GM21825 (cell line): ENCODE measurements around the gene ARHGEF17.
A peak's percentile ranks its signal among the peaks of the same experiment; 100 is the strongest.
"Not testable (repeated sequence)": the region's sequence is repeated elsewhere in the genome, so short reads cannot be mapped to it uniquely, and the experiment has no call there.

Source experiments
- ATAC-seq: cut with Tn5 transposase; IDR thresholded peaks from one replicate; pipeline ENCODE4 v1.9.1; 2021; ENCODE audit warnings: mild to moderate bottlenecking, moderate library complexity; ENCODE audit not compliant: unreplicated experiment

Gene ARHGEF17, protein sequence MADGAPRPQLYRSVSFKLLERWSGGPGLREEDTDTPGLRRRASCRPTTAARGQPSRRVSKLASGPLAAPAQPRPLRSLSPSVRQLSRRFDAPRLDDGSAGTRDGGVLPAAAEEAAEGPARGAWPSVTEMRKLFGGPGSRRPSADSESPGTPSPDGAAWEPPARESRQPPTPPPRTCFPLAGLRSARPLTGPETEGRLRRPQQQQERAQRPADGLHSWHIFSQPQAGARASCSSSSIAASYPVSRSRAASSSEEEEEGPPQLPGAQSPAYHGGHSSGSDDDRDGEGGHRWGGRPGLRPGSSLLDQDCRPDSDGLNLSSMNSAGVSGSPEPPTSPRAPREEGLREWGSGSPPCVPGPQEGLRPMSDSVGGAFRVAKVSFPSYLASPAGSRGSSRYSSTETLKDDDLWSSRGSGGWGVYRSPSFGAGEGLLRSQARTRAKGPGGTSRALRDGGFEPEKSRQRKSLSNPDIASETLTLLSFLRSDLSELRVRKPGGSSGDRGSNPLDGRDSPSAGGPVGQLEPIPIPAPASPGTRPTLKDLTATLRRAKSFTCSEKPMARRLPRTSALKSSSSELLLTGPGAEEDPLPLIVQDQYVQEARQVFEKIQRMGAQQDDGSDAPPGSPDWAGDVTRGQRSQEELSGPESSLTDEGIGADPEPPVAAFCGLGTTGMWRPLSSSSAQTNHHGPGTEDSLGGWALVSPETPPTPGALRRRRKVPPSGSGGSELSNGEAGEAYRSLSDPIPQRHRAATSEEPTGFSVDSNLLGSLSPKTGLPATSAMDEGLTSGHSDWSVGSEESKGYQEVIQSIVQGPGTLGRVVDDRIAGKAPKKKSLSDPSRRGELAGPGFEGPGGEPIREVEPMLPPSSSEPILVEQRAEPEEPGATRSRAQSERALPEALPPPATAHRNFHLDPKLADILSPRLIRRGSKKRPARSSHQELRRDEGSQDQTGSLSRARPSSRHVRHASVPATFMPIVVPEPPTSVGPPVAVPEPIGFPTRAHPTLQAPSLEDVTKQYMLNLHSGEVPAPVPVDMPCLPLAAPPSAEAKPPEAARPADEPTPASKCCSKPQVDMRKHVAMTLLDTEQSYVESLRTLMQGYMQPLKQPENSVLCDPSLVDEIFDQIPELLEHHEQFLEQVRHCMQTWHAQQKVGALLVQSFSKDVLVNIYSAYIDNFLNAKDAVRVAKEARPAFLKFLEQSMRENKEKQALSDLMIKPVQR (N-terminal part only)

DNA sequence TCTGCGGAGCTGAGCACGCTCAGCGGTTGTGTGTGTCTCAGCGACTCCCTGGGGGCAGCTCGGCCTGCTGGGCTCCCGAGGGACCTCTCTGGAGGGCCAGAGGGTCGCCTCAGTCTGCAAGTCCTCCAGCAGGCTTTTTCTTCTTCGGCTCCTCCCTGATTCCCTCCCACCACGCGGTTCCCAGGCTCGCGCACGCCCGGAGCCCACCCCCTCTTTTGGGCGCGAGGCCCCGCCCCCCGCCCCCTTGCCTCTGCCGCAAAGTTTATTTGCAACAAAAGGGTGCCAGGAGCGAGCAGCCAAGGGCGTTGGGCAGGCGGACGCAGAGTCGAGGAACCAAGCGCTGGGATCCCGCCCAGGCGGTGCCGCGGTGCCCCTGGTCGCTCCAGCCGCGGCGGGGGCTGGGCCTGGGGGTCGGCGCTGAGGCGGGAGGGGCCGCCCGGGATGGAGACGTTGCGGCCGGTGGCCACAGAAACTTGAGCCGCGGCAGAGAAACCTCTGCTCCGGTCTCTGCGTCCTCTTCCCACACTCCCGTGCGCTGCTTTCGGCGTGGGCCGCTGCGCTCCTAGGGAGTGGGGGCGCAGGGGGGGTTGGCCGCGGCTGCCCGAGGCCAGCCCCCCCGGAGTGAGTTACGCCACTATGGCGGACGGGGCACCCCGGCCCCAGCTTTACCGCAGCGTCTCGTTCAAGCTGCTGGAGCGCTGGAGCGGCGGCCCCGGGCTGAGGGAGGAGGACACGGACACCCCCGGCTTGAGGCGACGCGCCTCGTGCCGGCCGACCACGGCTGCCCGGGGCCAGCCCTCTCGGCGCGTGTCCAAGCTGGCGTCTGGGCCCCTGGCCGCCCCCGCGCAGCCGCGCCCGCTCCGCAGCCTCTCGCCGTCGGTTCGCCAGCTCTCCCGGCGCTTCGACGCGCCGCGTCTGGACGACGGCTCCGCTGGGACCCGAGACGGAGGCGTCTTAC lies at the start of gene ARHGEF17:
ARHGEF17 (plus strand) TSS at position 274 of the 958 bp plus-strand sequence; CDS start at position 637, 363 bp downstream.
- peak; percentile 18 for ATAC-seq

DNA sequence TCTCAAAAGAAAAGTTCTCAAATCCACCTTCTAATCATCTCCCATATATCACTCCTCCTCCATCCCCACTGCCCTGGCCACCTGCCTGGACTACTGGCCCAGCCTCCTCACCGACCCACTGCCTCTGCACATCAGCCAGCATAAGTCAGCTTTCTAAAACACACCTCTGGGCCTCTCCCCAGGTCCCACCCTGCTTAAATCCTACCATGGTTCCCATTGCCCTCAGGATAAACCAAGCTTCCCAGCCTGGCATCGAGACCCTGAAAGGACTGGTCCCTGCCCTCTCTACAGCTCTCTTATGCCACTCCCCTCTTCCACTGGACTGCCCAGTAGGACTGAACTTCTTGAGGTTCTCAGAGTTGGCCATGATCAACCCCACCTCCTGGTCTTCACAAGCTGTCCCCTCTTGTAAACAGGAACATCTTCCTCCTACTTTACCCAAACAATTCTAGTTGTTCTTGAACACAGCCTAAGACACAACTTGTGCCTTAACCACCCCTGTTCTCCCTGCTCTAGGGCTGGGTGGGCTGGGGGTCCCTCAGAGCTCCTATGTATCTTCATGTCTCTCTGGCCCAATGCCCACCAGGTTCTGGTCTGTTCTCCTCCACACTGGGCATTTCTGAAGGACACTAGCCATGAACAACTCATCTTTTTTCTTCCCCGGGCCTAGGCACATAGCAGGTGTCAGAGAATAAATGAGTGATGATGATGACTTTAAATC lies 48.5 kb upstream of the ARHGEF17 start:
- ATAC-seq = no peak

DNA sequence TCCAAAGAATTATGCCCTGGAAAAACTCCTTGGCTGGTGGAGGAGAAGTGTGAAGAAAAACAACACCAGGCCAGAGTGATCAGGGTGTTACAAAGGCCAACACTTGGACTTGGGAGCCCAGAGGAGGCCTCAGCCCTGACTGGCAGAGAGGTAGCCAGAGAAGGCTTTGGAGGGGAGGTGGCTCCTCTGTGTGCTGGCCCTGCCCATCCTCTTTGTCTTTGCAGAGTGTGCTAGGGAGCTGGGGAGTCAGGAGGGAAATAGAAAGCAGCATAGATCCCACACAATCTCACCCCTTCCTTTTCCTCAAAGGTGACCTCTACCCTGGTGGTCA lies 48.0 kb upstream of the ARHGEF17 start:
- no peak for ATAC-seq

DNA sequence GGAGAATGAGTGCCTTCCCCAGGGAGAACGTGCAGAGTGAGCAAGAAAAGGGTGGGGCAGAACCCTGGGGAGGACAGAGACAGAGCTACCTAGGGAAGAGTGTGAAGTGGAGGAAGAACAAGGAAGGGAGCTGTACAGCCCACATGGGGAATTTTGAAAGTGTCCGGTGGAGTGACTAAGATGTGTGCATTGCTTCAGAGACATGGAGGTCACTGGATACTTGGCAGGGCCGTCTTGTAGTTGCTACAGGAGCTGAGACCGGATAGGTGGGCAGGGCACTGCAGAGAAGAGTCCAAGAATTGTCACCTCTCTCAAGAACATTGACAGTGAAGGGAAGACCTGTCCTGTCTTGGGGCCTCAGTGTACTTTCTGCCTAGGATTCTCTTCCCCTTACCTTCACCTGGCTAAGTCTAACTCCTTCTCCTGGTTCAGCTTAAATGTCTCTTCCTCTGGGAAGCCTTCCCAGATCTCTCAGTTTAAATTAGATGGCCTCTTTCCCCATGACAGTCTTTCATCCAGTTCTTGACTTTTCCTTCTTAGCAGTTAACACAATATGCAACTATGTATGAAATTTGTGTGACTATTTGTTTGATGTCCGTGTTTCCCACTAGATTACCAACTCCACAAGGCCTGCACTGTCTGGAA lies 45.1 kb upstream of the ARHGEF17 start:
- no peak for ATAC-seq

DNA sequence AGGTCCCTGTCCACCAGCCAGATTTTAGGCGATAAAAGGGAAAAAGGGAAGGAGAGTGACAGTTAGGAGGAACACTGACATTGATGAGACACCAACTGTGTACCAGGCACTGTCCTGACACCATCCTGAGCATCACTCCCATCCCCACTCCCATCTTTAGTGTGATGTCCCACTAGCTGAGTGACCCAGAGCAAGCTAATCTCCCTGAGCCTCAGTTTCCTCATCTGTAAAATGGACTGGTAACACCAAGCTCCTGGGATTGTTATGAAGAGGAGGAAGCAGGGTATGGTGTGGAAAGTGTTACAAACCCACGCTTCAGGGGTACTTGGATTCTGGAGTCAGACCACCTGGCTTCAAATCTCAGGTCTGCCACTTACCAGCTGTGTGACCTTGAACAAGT lies 44.4 kb upstream of the ARHGEF17 start:
- ATAC-seq = no peak

DNA sequence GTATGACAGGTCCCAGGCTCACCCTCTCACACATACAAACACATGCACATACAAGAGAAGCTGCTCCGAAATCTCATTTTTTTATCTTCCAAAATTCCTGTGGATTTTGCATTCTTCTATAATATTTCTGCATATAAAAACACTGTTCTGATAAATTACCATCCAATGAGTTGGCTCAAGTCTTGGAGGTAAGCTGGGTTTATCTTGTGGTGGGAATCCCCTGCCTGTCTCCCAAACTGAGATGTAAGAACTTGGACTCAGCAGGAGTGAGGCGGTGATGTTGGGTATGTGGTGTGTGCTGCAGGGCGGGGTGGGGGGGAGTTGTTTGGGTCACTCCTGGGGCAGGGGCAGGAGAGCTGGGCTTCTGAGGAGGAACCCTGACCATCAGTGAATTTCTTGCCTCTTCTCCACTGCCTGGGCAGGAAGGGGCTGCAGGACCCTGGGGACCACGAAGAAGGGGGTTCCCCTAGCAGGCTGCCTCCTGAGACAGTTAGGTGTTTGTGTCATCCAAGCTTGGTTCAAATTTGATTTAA lies 42.7 kb upstream of the ARHGEF17 start:
- ATAC-seq = no peak

DNA sequence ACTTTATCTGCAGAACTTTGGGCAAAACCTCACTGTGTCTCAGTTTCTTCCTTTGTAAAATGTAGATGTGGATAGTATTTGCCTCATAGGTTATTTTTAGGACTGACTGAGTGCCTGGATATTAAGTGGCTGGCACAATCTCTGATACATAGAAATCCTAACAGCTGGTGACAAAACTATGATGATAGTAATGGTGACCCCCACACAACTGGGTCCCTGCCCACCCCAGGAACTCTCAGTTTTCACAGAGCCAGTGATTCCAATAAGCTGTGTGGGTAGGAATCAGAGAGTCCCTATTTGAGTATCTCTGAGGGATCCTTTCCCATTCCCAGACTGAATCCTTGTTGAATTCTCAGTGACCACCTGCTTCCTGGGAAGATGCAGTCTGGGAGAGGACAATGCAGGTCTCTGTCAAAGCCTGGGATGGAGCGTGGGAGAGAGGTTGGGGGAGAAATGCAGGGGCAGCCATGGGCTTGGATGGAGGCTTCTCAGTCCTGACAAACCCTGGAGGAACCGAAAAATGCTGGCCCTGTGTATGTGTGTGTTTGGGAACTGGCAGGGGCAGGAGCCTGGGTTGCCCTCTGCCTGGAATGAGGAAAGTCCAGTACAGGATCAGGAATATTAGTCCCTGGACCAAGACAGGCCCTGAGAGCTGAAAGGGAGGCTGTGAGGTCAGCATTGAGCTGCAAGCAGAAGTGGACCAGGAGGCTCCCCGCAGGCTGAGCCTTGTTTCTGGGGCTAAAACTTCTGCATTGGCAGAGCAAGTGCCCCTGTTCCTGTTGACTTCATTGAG lies 42.0 kb upstream of the ARHGEF17 start:
- ATAC-seq = no peak

DNA sequence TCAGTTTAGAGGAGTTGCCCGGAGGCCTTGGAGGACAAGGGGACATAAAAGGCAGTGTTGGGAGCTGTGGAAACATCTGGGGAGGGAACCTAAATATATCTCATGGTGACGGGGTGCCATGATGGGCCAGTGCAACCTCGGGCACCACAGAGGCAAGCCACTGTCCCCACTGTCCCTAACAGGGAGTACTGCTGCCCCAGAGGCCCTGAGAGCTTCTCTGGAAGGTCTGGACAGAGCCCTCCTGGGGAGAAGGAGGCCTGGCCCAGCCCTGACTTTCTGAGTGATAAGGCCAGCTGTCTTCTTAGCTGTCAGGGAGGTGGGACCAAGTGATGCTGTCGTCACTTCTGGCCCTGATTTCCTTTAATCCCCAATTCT lies 41.4 kb upstream of the ARHGEF17 start:
- no peak for ATAC-seq

DNA sequence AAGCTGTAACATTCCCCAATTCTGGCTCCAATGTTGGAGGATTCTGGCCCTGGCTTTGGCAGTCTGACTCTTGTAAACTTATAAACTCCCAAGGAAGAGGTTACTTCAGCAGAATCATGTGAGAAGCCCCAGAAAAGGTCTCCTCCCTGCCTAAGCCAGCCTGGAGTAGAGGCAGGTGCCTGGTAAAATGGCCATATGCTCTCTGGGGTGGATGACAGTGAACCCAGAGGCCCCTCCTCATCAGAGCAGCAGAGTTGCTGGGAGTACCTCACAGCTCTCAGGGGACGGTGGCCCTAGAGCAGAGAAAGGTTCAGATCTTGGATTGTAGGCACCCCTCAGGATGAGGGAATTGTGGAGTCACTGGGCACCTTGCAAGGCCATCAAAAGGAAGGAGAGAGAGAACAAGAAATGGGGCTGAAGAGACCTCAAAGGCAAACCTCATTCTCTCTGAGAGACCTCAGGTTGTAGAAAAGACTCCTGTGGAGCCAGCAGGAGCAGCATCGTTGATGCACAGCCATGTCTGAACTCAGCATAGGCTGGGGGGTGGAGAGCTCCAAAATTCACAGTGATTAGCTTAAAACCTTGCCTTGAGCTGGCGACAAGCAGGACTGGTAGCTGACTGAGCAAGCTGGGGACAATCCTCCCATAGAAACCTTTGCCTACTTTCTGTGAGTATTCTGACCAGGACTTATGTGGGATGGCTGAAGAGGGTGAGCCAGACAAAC lies 40.8 kb upstream of the ARHGEF17 start:
- no peak for ATAC-seq

DNA sequence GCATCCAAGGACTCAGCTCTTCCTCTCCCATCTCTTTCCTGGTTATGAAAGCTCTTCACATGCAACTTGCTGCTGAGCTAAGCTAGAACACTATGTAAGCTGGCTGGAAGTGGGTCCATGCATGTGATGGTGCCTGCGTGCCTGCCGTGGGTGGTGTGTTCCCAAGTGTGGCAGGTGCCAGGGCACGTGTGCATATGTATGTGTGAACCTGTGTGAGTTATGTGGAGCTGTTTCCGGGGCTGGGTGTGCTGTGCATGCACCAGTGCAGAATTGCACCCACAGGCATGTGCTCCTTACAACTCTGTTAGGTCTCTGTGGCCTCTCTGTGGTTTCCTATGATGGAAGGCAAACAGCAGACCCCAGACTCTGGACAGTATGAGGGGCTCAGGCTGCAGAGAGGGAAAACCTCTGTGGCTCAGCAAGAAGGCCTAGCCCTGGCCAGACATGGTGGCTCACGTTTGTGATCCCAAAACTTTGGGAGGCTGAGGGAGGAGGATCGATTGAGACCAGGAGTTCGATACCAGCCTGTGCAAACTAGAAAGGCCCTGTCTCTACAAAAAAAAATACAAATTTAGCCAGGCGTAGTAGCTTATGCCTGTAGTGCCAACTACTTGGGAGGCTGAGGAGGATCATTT lies 40.1 kb upstream of the ARHGEF17 start:
- ATAC-seq = no peak

DNA sequence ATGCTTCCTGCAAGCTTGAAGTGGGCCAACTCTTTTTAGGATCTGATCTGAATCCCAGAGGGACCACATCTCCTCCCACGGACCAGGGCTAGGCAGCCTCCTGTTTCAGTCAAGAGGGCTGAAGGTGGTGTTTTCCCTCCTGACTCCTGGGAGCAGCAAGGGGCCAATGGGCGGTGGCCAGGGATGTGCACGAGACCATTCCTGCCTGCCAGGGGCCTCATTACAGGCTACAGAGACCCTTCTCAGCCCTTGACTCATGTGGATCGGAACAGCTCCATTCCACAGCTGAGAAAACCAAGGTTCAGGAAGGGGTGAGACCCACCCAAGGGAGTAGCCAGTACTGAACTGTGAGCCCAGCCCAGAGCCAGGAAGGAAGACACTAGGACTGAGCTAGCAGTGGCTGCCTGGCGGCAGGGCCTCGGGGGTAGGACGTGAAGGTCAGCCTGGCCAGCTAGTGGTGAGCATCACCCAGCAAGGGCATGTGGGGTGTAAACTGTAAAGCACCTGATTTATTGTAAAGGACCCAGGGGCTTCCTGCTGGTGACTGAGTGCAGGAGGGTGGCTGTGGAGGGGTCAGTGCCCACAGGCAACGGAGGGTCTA lies 39.3 kb upstream of the ARHGEF17 start:
- no peak for ATAC-seq

DNA sequence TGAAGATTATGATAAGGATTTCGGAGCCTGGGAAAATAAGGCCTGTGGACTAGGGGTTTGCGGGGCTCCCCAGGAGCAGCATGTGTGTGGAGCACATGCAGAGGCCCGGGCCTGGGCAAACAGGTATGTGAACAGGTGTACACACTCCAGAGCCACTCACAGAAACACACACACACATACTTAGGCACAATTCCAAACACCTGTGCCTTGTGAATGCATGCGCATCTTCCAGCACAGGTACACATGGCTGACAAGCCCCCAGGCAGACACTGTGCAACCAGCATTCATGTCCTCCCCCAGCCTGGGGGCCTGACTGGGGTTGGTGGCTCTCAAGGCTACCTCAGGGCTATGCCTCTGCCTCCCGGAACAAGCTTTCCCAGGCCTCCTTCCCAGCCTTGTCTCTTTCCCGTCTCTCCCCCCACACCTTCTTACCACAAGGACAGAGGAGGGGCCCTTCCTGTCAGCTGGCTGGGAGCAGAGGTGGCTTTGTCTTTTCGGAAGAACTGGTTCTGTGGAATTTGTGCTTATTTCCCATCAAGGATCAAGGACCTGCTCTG lies 38.5 kb upstream of the ARHGEF17 start:
- ATAC-seq = no peak

DNA sequence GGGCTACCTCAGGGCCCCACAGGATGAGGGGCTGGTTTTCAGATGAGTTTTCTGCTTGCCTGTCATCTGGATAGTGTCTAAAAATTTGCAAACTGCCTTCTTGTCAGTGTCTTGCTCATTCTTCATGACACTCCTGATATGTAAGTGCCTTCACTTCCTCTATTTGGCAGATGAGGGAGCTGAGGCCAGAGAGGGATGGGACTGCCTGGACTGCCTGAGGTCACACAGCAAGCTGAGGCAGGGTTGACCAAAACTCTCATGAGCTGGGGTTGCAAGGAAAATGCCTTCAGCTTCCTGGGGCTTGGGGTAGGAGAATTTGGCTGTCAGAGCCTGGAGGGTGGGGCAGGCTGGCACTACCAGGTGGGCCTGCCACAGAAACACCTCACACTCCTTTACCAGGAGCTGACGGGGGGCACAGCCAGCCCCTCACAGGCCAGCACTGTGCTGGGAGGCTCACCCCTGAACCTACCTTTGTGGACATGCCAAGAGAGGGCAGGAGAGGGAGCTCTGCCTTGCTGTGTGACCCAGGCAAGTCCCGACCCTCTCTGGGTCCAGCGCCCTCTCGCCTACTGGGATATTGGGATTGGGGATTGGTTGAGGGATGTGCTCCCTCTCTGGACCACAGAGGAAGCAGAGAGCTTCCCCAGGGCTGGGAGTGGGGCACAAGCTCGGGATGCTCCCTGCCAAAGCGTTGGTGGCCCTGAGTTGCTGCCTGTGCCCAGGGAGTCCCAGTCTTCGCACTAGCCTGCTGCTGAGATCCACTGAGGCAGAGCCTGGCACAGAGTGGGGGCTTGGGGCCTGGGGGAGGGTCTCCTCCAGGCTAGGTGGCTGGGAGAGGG lies 37.8 kb upstream of the ARHGEF17 start:
- ATAC-seq = no peak

DNA sequence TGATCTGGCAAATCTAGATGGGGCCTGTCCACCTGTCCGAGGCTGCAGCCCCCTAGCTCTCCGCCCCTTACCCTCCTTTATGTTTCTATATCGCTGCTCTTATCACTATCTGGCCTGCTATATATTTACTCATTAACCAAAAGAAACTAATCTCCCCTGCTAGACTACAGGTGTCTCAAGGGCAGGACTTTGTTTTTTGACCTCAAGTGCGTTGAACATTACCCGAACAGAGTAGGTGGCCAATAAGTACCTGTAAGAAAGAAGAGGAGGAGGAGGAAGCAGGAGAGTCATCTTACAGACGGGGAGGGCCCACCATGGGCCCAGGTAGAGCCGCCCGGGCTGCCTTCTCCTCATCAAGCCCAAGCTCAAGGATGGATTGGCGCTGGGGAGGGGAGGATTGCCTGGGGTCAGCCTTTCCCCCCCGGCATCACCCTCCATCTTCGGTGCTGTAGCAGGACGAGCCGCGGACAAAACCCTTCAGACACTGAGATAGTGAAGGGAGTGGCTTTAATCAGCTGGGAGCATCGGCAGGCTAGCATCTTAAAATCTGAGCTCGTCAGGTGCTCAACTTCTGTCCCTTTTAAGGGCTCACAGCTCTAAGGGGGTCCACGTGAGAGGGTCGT lies 37.1 kb upstream of the ARHGEF17 start:
- no peak for ATAC-seq

DNA sequence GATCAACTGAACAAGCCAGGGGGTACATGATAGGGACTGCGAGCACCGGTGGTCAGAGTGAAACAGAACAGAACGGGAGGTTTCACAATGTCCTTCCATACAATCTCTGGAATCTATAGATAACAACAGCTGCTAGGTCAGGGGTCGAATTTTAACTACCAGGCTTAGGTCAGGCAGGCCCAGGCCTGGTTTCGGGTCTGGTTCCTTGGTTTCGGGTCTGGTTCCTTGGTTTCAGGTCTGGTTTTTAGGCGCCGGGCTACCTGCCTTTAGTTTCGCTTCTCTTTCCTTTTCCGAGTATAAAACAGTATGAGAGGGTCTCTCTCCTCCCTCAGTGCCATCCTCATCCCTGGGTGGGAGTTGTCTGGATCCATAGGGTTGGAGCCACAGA lies 36.6 kb upstream of the ARHGEF17 start:
- ATAC-seq = not testable (repeated sequence)
